GM18907 (cell line): ENCODE measurements around the gene ARMH1.
"Not testable (repeated sequence)": the region's sequence is repeated elsewhere in the genome, so short reads cannot be mapped to it uniquely, and the experiment has no call there.

Experiments used
- ATAC-seq: cut with Tn5 transposase; IDR thresholded peaks from one replicate; pipeline ENCODE4 v1.9.1; 2021; ENCODE audit warnings: mild to moderate bottlenecking, moderate library complexity; ENCODE audit not compliant: unreplicated experiment

ARMH1 gene

DNA sequence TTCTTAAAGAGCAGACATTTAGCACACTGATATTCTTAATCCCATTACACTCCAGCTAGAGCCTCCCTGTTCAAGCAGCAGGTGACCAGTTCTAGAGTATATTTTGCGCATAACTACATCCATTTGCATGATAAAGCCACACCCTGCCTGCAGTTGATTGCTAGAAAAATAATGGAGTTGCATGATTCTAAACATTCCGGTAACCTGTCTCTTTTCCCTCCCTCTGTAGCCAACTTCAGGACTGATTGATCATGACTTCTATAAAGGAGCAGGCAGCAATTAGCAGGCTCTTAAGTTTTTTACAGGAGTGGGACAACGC is 14.9 kb downstream of the ARMH1 start:
- no peak for ATAC-seq

GRCh38 chr1:44693159-44693558 is 18.6 kb downstream of the ARMH1 start:
- no peak for ATAC-seq

- ATAC-seq, result no peak
These were observed 19.4 kb downstream of the ARMH1 start for GRCh38 chr1:44693900-44694299.

- peak; percentile 50 for ATAC-seq
These were observed 20.5 kb downstream of the ARMH1 start for GRCh38 chr1:44694863-44695478.

DNA sequence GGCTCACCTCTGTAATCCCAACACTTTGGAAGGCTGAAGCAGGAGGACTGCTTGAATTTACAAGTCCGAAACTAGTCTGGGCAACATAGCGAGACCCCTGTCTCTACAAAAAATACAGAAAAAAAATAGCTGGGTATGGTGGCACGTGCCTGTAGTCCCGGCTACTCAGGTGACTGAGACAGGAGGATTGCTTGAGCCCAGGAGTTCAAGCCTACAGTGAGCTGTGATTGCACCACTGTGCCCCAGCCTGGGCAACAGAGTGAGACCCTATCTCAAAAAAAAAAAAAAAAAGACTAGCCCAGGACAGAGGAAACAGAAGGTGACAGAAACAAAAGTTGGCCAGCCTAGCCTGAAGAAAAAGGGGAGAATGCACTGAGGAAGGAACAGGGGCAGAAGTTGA is 21.2 kb downstream of the ARMH1 start:
- ATAC-seq, result no peak

GRCh38 chr1:44696101-44696500 is 21.6 kb downstream of the ARMH1 start:
- no peak for ATAC-seq

- peak; percentile 65 for ATAC-seq
These were observed 22.4 kb downstream of the ARMH1 start for GRCh38 chr1:44696789-44697345.

- no peak for ATAC-seq
These were observed 23.6 kb downstream of the ARMH1 start for GRCh38 chr1:44698138-44698537.

- not testable (repeated sequence) for ATAC-seq
These were observed 24.9 kb downstream of the ARMH1 start for GRCh38 chr1:44699375-44699774.

- no peak for ATAC-seq
These were observed 26.1 kb downstream of the ARMH1 start for GRCh38 chr1:44700573-44700972.

GRCh38 chr1:44701141-44701573 is 26.6 kb downstream of the ARMH1 start:
- ATAC-seq, result no peak

DNA sequence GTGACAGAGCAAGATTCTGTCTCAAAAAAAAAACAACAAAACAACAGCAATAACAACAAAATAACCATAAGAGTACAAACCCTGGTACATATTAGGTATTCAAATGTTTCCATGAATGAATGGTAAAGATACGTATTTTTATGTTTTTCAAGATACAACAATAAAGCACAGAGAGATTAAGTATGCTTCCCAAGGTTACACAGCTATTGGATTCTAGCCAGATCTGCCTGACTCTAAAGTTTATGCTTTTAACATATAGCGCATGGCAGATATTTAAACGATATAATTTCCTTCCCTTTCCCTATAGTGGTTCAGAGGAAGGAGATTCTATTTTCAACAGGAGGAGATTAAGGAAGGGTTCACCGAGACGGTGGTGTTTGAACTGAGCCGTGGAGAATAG is 31.0 kb downstream of the ARMH1 start:
- no peak for ATAC-seq

GRCh38 chr1:44705938-44706337 is 31.4 kb downstream of the ARMH1 start:
- ATAC-seq, result no peak

GRCh38 chr1:44707112-44707881 is 32.8 kb downstream of the ARMH1 start:
- ATAC-seq, result no peak

DNA sequence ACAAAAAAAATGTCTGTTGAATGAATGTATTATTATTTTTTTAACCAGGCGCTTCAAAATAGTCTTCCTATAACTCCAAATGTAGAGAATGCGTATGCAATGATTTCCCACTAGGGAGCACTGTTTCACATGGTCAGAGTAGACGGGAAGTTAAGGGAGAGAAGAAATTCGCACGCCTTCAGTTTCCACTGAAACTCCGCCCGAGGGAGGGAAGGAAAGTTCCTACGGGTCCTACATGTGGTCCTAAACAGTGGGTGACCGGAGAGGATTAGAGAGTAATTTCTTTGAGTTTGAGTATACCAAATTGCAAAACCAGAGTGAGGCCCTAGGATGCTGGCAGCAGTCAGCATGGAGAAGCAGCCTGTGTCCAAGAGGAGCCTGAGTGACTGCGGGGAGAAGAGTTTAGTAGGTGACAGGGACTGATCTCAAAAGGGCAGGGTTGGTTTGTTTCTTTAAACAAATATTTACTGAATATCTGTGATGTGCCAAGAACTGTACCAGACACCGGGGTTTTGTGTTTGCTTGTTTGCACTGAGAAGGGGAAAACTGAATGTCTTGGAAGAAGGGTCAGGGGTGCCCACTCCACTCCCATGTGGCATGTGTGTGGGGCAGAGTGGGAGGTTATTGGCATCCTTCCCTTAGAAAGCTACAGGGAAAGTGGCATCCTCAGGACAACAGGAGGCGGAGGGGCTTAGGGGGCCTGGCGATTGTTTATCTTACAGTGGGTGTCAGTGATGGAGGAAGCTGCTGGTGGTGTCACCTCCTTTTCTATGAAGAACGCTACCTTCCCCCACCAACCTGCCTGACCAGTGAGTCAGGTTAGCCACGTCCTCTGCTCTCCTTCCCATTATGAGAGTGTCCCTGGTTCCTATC is 33.7 kb downstream of the ARMH1 start:
- no peak for ATAC-seq

DNA sequence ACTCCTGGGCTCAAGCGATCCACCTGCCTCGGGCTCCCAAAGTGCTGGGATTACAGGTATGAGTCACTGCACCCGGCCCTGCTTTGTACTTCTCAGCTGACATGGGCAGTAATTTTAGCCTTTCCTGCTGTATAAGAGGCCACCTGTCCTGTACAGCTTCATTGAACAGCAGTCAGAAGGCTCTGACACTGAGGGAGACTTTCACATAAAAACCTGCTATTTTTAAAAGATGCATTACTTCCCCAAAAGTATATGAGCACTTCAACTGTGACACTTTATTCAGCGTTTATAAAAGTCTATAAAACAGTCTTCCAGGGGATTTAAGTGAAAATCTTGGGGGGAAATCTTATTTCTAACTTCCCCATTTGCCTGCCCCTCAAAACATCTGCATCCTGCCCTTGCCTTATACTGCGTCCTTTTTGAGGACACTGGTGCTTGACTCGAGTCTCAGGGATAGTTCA is 38.8 kb downstream of the ARMH1 start:
- ATAC-seq, result no peak

DNA sequence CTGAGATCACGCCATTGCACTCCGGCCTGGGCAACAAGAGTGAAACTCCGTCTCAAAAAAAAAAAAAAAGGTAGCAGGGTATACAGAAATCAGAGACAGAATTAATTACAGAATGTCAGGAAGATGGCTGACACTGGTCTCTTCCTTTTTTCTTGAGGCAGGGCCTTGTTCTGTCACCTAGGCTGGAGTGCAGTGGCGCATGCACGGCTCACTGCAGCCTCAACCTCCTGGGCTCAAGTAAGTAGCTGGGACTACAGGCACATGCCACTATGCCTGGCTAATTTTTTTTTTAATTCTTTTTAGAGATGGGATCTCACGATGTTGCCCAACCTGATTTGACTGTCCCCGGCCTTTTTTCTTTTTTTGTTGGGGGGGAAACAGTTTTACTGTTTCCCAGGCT is 40.0 kb downstream of the ARMH1 start:
- no peak for ATAC-seq

- ATAC-seq, result peak; percentile 51
These were observed 40.5 kb downstream of the ARMH1 start for GRCh38 chr1:44714944-44715571.

DNA sequence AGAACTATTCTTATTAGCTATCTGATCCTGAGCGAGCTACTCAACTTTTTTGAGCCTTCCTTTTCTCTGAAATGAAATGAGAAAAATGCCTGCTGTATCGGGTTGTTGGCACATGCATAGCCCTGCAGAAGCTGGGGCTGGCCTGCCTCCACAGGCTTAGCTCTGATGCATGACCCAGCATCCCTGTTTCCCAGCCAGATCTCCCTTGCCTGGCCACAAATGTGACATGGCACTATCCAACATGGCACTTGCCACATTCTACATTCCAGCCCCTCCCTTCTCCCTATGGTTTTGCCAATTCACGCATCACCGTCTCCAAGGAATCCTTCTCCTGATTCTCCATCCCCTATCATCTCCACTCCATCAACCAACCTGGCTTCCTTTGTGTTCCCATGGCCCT is 42.6 kb downstream of the ARMH1 start:
- no peak for ATAC-seq

DNA sequence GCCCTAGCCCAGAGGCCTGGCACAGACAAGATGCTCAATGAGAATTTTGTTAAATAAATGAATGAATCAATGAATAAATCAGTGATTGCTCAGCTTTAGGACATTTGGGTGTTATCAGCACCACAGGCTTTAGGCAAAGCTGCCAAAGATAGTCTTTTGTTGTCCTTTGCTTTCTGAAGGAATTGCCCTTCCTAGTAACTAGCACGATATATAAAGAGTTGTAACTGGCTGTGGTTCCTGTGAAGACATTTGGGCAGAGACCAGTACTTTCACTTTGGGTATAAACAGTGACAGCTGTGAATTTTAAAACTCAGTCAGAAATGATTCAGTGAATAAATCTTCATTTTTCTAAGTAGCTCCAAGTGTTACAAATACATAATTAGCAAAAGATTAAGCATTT is 43.1 kb downstream of the ARMH1 start:
- ATAC-seq, result no peak

DNA sequence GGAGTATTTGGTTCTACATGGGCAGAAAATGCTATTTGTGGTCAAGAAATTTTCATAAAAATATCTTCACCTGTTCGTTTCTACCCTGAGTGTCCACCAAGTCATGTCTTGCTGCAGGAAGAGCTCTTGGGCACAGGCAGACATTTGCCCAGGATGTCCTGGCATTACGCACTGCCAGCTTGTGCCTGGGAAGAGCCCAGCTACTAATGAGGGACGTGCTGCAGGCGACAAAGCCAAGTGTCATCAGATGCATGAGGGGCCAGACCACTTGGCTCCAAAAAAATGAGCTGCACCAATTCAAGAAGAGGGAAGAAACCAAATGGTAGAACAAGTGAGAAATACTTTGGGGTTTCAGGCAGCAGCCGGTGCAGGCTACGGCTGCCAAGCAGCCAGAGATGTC is 43.6 kb downstream of the ARMH1 start:
- no peak for ATAC-seq
